ENCODE data around the gene PRKCA.

GRCh38 chr17:66277191-66277590 is 25.2 kb upstream of the PRKCA start:
- TF ChIP-seq CTCF (IDR thresholded peaks at IDR 0.05) (no peak), ZFX (IDR thresholded peaks at IDR 0.05; ENCODE audit: borderline replicate concordance) (no peak)
